GM12878 (cell line): ENCODE data around the gene AKAP13. TPM values are rescaled to one million over a fixed set of nuclear protein-coding genes. Genes with fewer than 3 reads are reported as not detected.

ENCODE experiments used
- ATAC-seq: fragments of 200-7000 bp; cut with Tn5 transposase; 3 replicates; pipeline ENCODE4 v1.9.1; 2020; ENCODE audit warnings: mild to moderate bottlenecking, moderate library complexity
- BruUV-seq: library from RNA; stranded (reverse); fragments of 400-500 nt; replicated peaks from 2 replicates; lab custom pipeline; 2021; lab: Mats Ljungman, UMichigan
- CTCF ChIA-PET: fragments of 300-600 bp; sonication (Branson Sonifier 250); formaldehyde crosslinking; extraction: SDS; loops from one replicate; lab custom pipeline; 2021; ENCODE audit warnings: inconsistent platforms; lab: Yijun Ruan, JAX
- POLR2A ChIA-PET: fragments of 350-600 bp; formaldehyde crosslinking; extraction: SDS; loops from one replicate; lab custom pipeline; 2021; ENCODE audit warnings: inconsistent platforms; lab: Charles Lee
- RAD21 ChIA-PET: fragments of 300-600 bp; sonication (Branson Sonifier 250); formaldehyde crosslinking; loops from one replicate; lab custom pipeline; 2023; ENCODE audit warnings: antibody characterized with exemption; ENCODE audit not compliant: unreplicated experiment; lab: Charles Lee
- SMC1A ChIA-PET: fragments of 300-600 bp; sonication (Branson Sonifier 250); formaldehyde crosslinking; loops from one replicate; lab custom pipeline; 2023; ENCODE audit not compliant: unreplicated experiment, uncharacterized antibody; lab: Charles Lee
- DNase-seq: peaks from one replicate; pipeline ENCODE4 v3.0.0-alpha.2; 2011; ENCODE audit warnings: low read depth, low spot score
- FAIRE-seq: peaks from 3 replicates; lab custom pipeline; 2011; peaks lifted over from hg19 to GRCh38; lab: Jason Lieb, UNC
- H2AFZ ChIP-seq: 2 replicates; pipeline ENCODE4 v1.6.0; 2011; ENCODE audit warnings: low read depth, low read length, control low read depth; ENCODE audit not compliant: control insufficient read depth
- H3K27ac ChIP-seq: 2 replicates; pipeline ENCODE4 v1.5.1; 2011; ENCODE audit warnings: control low read depth; ENCODE audit not compliant: control insufficient read depth, insufficient read depth
- H3K27me3 ChIP-seq, 2 experiments: replicated peaks in 1 of 2; 2 replicates each; pipeline versions ENCODE4 v1.6.0 to v1.6.1; 2011; ENCODE audit warnings: low read length in 1 of 2; ENCODE audit not compliant: control insufficient read depth in 2 of 2, insufficient read depth in 2 of 2
- H3K36me3 ChIP-seq, 2 experiments: 2 replicates each; pipeline ENCODE4 v1.5.1; 2011; ENCODE audit warnings: low read length in 1 of 2; ENCODE audit not compliant: control insufficient read depth in 2 of 2, insufficient read depth in 2 of 2
- H3K4me1 ChIP-seq: 2 replicates; pipeline ENCODE4 v1.6.1; 2011; ENCODE audit warnings: mild to moderate bottlenecking, low read length, moderate library complexity, mixed read lengths; ENCODE audit not compliant: control insufficient read depth, insufficient read depth
- H3K4me2 ChIP-seq: 2 replicates; pipeline ENCODE4 v1.6.0; 2011; ENCODE audit warnings: control low read depth; ENCODE audit not compliant: control insufficient read depth, insufficient read depth
- H3K4me3 ChIP-seq: fragments of 200-600 bp; sonication (generic); 2 replicates; pipeline ENCODE4 v1.5.1; 2016
- H3K79me2 ChIP-seq: 2 replicates; pipeline ENCODE4 v1.6.0; 2011; ENCODE audit warnings: low read length; ENCODE audit not compliant: control insufficient read depth, insufficient read depth
- H3K9ac ChIP-seq: 2 replicates; pipeline ENCODE4 v1.8.0; 2011; ENCODE audit warnings: low read length, control low read depth, mixed read lengths; ENCODE audit not compliant: control insufficient read depth, insufficient read depth
- H3K9me3 ChIP-seq: replicated peaks from 3 replicates; pipeline ENCODE4 v1.5.1; 2011; ENCODE audit warnings: mild to moderate bottlenecking, low read length; ENCODE audit not compliant: control insufficient read depth, insufficient read depth
- H4K20me1 ChIP-seq: 2 replicates; pipeline ENCODE4 v1.6.0; 2011; ENCODE audit not compliant: control insufficient read depth, insufficient read depth
- BHLHE40 ChIP-seq, 2 experiments: fragments of 450-650 bp in 1 of 2; IDR thresholded peaks; 2 replicates each; pipeline ENCODE4 v1.6.1; 2011 to 2017; ENCODE audit warnings: low read depth in 2 of 2, borderline replicate concordance in 1 of 2, improper control_type of control experiment in 1 of 2, low read length in 1 of 2, mild to moderate bottlenecking in 1 of 2
- E4F1 ChIP-seq: fragments of 450-650 bp; IDR thresholded peaks from 2 replicates; pipeline ENCODE4 v1.6.1; 2018; ENCODE audit warnings: borderline replicate concordance, mild to moderate bottlenecking; ENCODE audit not compliant: partially characterized antibody
- WGBS: methylation state at CpG from one replicate; pipeline ENCODE4 v1.1.6; 2016; ENCODE audit warnings: low lambda C conversion rate; ENCODE audit not compliant: insufficient replicate concordance, insufficient coverage; ENCODE audit errors: missing lambda C conversion rate; 5-methylcytosine and 5-hydroxymethylcytosine counted together
- in situ Hi-C: fragments of 300-500 bp; cut with MboI; formaldehyde crosslinking; loops from 9 replicates; pipeline ENCODE4 v1.14.3; 2018; ENCODE audit warnings: mixed read lengths
- intact Hi-C: fragments of 100-400 bp; cut with micrococcal nuclease; formaldehyde crosslinking; loops from one replicate; pipeline ENCODE4 v1.14.2; 2022; ENCODE audit not compliant: unreplicated experiment
- polyA plus RNA-seq, 11 experiments: library from polyadenylated mRNA; depleted of rRNA in 4 of 11; unstranded in 6 of 11; stranded (reverse) in 5 of 11; fragments of >200 nt; fragmentation: Nextera tagmentation in 4 of 11; fragmentation: Illumina TruSeq in 1 of 11; extraction: Ambion mirVana in 4 of 11; extraction: Trizol in 1 of 11; gene quantifications; 1 replicate in 1 of 11; 2 replicates in 10 of 11; pipeline versions ENCODE4 v1.2.1 to v1.2.3, GENCODE V29; 2011 to 2016; ENCODE audit warnings: inconsistent platforms in 2 of 11, missing spikeins in 2 of 11, low read depth in 1 of 11
- total RNA-seq, 4 experiments: library from RNA; depleted of rRNA in 3 of 4; stranded (reverse); fragments of >200 nt in 3 of 4; fragmentation: Illumina TruSeq in 1 of 4; extraction: Trizol in 1 of 4; gene quantifications; 2 replicates each; pipeline versions ENCODE4 v1.2.1 to v1.2.3, GENCODE V29; 2013 to 2021

The AKAP13 gene
- total and polyA plus RNA-seq, 10 of the 15 experiments (the other 5 are each of a cell fraction or from before 2014, with no cell fraction given): 14.4 to 74.9 (median 55.1) TPM

- ChIA-PET SMC1A (interaction anchor here (0.7 to 4.0 kb wide), 9 partner anchors 12 to 163 kb away, joined by 3 to 33 read pairs (median 5); no protein-coding TSS in a partner anchor), RAD21 (interaction anchor here (1.2 to 7.1 kb wide), 2 partner anchors 23 to 63 kb away, joined by 3 to 64 read pairs; no protein-coding TSS in a partner anchor), POLR2A (interaction anchor here (0.6 to 1.0 kb wide), 2 partner anchors 98 to 229 kb away, joined by 4 to 5 read pairs; partner anchors contain the start of gene AKAP13), CTCF (interaction anchor here (0.9 to 3.7 kb wide), 6 partner anchors 10 to 252 kb away, joined by 3 to 44 read pairs (median 16); no protein-coding TSS in a partner anchor)
- in situ Hi-C loops: no loop called here
- Histone ChIP-seq H3K9ac (no peak overlapping the region), H4K20me1 (no peaks in the 10 kb centered on the region), H3K4me1 (peaks cover 49% of the 10 kb centered on the region), H3K4me2 (no peak overlapping the region), H3K36me3 (no peaks in the 10 kb centered on the region; a peak in 1 of 4 replicates), H3K27me3 (no peaks in the 10 kb centered on the region), H2AFZ (no peak overlapping the region), H3K9me3 (no peaks in the 10 kb centered on the region), H3K79me2 (peaks cover 72% of the 10 kb centered on the region), H3K27ac (no peak overlapping the region), H3K4me3 (no peak overlapping the region)
- DNase-seq (no peak), ATAC-seq (no peak), FAIRE-seq (no peak)
- intact Hi-C loops: loop anchor here (5.0 kb wide), 1 partner anchor 65 kb away; no protein-coding TSS in a partner anchor
- no TSS peak for BruUV-seq
- TF ChIP-seq E4F1 (no peak), BHLHE40 (IDR thresholded peaks at IDR 0.05; ENCODE audit: borderline replicate concordance in 1 of 2, low read depth in 2 of 2, low read length in 1 of 2) (peak in 1 of 2 experiments; percentile 12; a peak in 1 of 4 replicates)
- WGBS: 20% methylated on average over 4 of the region's 4 CpGs
Measured at GRCh38 chr15:85477730-85478129, 97.3 kb downstream of the AKAP13 start.
